Esophagus squamous epithelium (tissue), 4 donors: ENCODE data around the gene ADTRP.

Source experiments
- POLR2A ChIP-seq, 4 donors: fragments of 450-650 bp; IDR thresholded peaks; one replicate each; pipeline ENCODE4 v1.6.1; 2017; ENCODE audit warnings: antibody characterized with exemption in 4 of 4, mild to moderate bottlenecking in 4 of 4, moderate library complexity in 3 of 4
- TF ChIP-seq, protein P1 (sequence below), 6 experiments: fragments of 450-650 bp in 4 of 6; fragments of 200-600 bp in 2 of 6; sonication (generic) in 2 of 6; IDR thresholded peaks; one replicate each; pipeline ENCODE4 v1.5.1; 2016 to 2019; ENCODE audit warnings: antibody characterized with exemption in 6 of 6, mild to moderate bottlenecking in 4 of 6, moderate library complexity in 4 of 6

DNA sequence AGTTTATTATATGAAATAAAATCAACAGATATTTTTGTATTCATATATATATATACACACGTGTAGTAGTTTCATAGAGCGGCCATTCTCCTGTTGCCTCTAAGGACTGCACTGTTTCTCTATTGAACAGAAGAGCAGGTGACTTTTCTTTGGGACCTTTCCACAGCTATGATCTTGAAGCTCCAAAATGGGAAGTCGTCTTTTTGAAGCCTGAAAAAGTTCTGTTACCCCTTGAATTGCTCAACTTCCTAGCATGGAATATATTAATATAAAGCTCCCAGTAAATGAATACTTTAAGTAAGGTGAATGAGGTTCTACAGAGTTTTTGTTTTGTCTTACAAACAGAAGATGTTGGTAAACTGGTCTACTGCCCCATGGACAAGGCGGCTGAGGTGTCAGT lies 42.2 kb upstream of the ADTRP start:
- TF ChIP-seq, protein P1, sequence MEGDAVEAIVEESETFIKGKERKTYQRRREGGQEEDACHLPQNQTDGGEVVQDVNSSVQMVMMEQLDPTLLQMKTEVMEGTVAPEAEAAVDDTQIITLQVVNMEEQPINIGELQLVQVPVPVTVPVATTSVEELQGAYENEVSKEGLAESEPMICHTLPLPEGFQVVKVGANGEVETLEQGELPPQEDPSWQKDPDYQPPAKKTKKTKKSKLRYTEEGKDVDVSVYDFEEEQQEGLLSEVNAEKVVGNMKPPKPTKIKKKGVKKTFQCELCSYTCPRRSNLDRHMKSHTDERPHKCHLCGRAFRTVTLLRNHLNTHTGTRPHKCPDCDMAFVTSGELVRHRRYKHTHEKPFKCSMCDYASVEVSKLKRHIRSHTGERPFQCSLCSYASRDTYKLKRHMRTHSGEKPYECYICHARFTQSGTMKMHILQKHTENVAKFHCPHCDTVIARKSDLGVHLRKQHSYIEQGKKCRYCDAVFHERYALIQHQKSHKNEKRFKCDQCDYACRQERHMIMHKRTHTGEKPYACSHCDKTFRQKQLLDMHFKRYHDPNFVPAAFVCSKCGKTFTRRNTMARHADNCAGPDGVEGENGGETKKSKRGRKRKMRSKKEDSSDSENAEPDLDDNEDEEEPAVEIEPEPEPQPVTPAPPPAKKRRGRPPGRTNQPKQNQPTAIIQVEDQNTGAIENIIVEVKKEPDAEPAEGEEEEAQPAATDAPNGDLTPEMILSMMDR (IDR thresholded peaks at IDR 0.05), result no peak
- no peak for TF ChIP-seq POLR2A (IDR thresholded peaks at IDR 0.05)
